ENCODE data around the gene CAMTA1. TPM values are rescaled to one million over a fixed set of nuclear protein-coding genes. Genes with fewer than 3 reads are reported as not detected.

Gene CAMTA1
- total RNA-seq, 1 donor from 2014 or later = 81.6 TPM

GRCh38 chr1:6922096-6922931 is 137.1 kb downstream of the CAMTA1 start:
- Mint-ChIP-seq H3K27me3 (ENCODE audit: unreplicated experiment) (peaks cover 4% of the 10 kb centered on the region), H3K9me3 (ENCODE audit: unreplicated experiment) (peaks cover 11% of the 10 kb centered on the region), H3K4me3 (ENCODE audit: unreplicated experiment) (no peak overlapping the region), H3K27ac (ENCODE audit: unreplicated experiment) (peak overlapping the region; percentile 55), H3K4me1 (ENCODE audit: unreplicated experiment) (peaks cover 8% of the 10 kb centered on the region), H3K36me3 (ENCODE audit: unreplicated experiment) (no peaks in the 10 kb centered on the region)
- DNase-seq (ENCODE audit: extremely low spot score, unreplicated experiment) = no peak
- TF ChIP-seq CTCF (IDR thresholded peaks at IDR 0.05) = no peak

GRCh38 chr1:6923012-6923411 is 137.8 kb downstream of the CAMTA1 start:
- no peak for TF ChIP-seq CTCF (IDR thresholded peaks at IDR 0.05)
- Mint-ChIP-seq H3K36me3 (ENCODE audit: unreplicated experiment) (no peaks in the 10 kb centered on the region), H3K9me3 (ENCODE audit: unreplicated experiment) (peaks cover 11% of the 10 kb centered on the region), H3K4me3 (ENCODE audit: unreplicated experiment) (no peak overlapping the region), H3K4me1 (ENCODE audit: unreplicated experiment) (peaks cover 8% of the 10 kb centered on the region), H3K27me3 (ENCODE audit: unreplicated experiment) (peaks cover 7% of the 10 kb centered on the region), H3K27ac (ENCODE audit: unreplicated experiment) (no peak overlapping the region)
- no peak for DNase-seq (ENCODE audit: extremely low spot score, unreplicated experiment)

GRCh38 chr1:6923416-6923815 is 138.2 kb downstream of the CAMTA1 start:
- H3K27ac Mint-ChIP-seq (ENCODE audit: unreplicated experiment) = no peak overlapping the region
- no peak overlapping the region for H3K4me3 Mint-ChIP-seq (ENCODE audit: unreplicated experiment)

GRCh38 chr1:6923955-6924881 is 139.0 kb downstream of the CAMTA1 start:
- H3K4me1 Mint-ChIP-seq (ENCODE audit: unreplicated experiment) = peaks cover 8% of the 10 kb centered on the region

More at GRCh38 chr1:6923416-6923815, 138.2 kb downstream of the CAMTA1 start:
- H3K27me3 Mint-ChIP-seq (ENCODE audit: unreplicated experiment) = peaks cover 11% of the 10 kb centered on the region
- H3K9me3 Mint-ChIP-seq (ENCODE audit: unreplicated experiment) = peaks cover 11% of the 10 kb centered on the region
- H3K36me3 Mint-ChIP-seq (ENCODE audit: unreplicated experiment) = no peaks in the 10 kb centered on the region
- no peak for DNase-seq (ENCODE audit: extremely low spot score, unreplicated experiment)
- TF ChIP-seq CTCF (IDR thresholded peaks at IDR 0.05) = no peak
- H3K4me1 Mint-ChIP-seq (ENCODE audit: unreplicated experiment) = peaks cover 8% of the 10 kb centered on the region

More at GRCh38 chr1:6923955-6924881, 139.0 kb downstream of the CAMTA1 start:
- no peak overlapping the region for H3K4me3 Mint-ChIP-seq (ENCODE audit: unreplicated experiment)
- DNase-seq (ENCODE audit: extremely low spot score, unreplicated experiment) = no peak
- no peak overlapping the region for H3K27ac Mint-ChIP-seq (ENCODE audit: unreplicated experiment)
- H3K36me3 Mint-ChIP-seq (ENCODE audit: unreplicated experiment) = no peaks in the 10 kb centered on the region
- H3K27me3 Mint-ChIP-seq (ENCODE audit: unreplicated experiment) = peaks cover 13% of the 10 kb centered on the region
- no peak for TF ChIP-seq CTCF (IDR thresholded peaks at IDR 0.05)
- H3K9me3 Mint-ChIP-seq (ENCODE audit: unreplicated experiment) = peaks cover 11% of the 10 kb centered on the region
